Measurements from ENCODE around the gene HAUS2.

The HAUS2 gene

GRCh38 chr15:42508263-42508690, 40.4 kb upstream of the HAUS2 start:
- TF ChIP-seq CTCF (IDR thresholded peaks at IDR 0.05; ENCODE audit: control extremely low read depth, extremely low read depth, low read depth, missing control alignments): no peak
- ChIA-PET POLR2A (no interaction called here), CTCF (interaction anchor here (2.3 kb wide), 1 partner anchor 13 kb away, joined by 6 read pairs; the partner anchor contains the start of gene SNAP23)
- DNase-seq (ENCODE audit: extremely low spot score): no peak

- TF ChIP-seq CTCF (IDR thresholded peaks at IDR 0.05; ENCODE audit: control extremely low read depth, extremely low read depth, low read depth, missing control alignments): no peak
- no peak for DNase-seq (ENCODE audit: extremely low spot score)
- ChIA-PET CTCF (interaction anchor here (1.0 to 1.3 kb wide), 5 partner anchors 9 to 20 kb away, joined by 3 to 4 read pairs (median 3); partner anchors contain the start of genes SNAP23 and ZNF106), POLR2A (no interaction called here)
These were observed 38.2 kb upstream of the HAUS2 start for GRCh38 chr15:42510258-42511006.

- no peak for TF ChIP-seq CTCF (IDR thresholded peaks at IDR 0.05; ENCODE audit: control extremely low read depth, extremely low read depth, low read depth, missing control alignments)
- DNase-seq (ENCODE audit: extremely low spot score): no peak
- ChIA-PET POLR2A (interaction anchor here (0.6 kb wide), 1 partner anchor 42 kb away, joined by 5 read pairs; no protein-coding TSS in a partner anchor), CTCF (interaction anchor here (1.0 to 1.2 kb wide), 3 partner anchors 8 to 20 kb away, joined by 3 to 4 read pairs (median 4); partner anchors contain the start of genes SNAP23 and ZNF106)
These were observed 37.6 kb upstream of the HAUS2 start for GRCh38 chr15:42511007-42511391.

- CTCF ChIA-PET: interaction anchor here (1.2 kb wide), 1 partner anchor 65 kb away, joined by 3 read pairs; no protein-coding TSS in a partner anchor
- POLR2A ChIA-PET: no interaction called here
- no peak for DNase-seq (ENCODE audit: extremely low spot score)
- no peak for TF ChIP-seq CTCF (IDR thresholded peaks at IDR 0.05; ENCODE audit: control extremely low read depth, extremely low read depth, low read depth, missing control alignments)
These were observed 25.3 kb upstream of the HAUS2 start for GRCh38 chr15:42523331-42523730.

- ChIA-PET CTCF (interaction anchor here (1.1 to 3.4 kb wide), 4 partner anchors 11 to 20 kb away, joined by 3 to 19 read pairs (median 4); partner anchors contain the start of genes HAUS2 and LRRC57), POLR2A (no interaction called here)
- DNase-seq (ENCODE audit: extremely low spot score): no peak
- TF ChIP-seq CTCF (IDR thresholded peaks at IDR 0.05; ENCODE audit: control extremely low read depth, extremely low read depth, low read depth, missing control alignments): no peak
These were observed 19.7 kb upstream of the HAUS2 start for GRCh38 chr15:42528970-42529369.

- ChIA-PET CTCF (interaction anchor here (0.8 to 2.9 kb wide), 4 partner anchors 9 to 34 kb away, joined by 3 to 10 read pairs (median 4); no protein-coding TSS in a partner anchor), POLR2A (no interaction called here)
- no peak for DNase-seq (ENCODE audit: extremely low spot score)
- no peak for TF ChIP-seq CTCF (IDR thresholded peaks at IDR 0.05; ENCODE audit: control extremely low read depth, extremely low read depth, low read depth, missing control alignments)
These were observed 15.4 kb upstream of the HAUS2 start for GRCh38 chr15:42533246-42533645.
